Activated naive CD4-positive, alpha-beta T cell treated with anti-CD3 and anti-CD28 coated beads, Interleukin-2, amount 10 ng/mL, durations not matched to agents 7 days and 5 days (primary cell): ENCODE data around the gene NLK.
"Not testable (repeated sequence)": the region's sequence is repeated elsewhere in the genome, so short reads cannot be mapped to it uniquely, and the experiment has no call there.

Experiments
- CTCF ChIA-PET: fragments of 350-600 bp; sonication (Branson Sonifier 250); formaldehyde crosslinking; loops from one replicate; lab custom pipeline; 2021; ENCODE audit warnings: antibody characterized with exemption; lab: Charles Lee
- DNase-seq: peaks from one replicate; pipeline ENCODE4 v3.0.0-alpha.2; 2020
- H3K27ac Mint-ChIP-seq: one replicate; pipeline ENCODE4 v1.8.0; 2021; ENCODE audit warnings: mild to moderate bottlenecking, moderate library complexity, mixed read lengths
- H3K27me3 Mint-ChIP-seq: one replicate; pipeline ENCODE4 v1.8.0; 2021; ENCODE audit warnings: mild to moderate bottlenecking, mixed read lengths
- H3K36me3 Mint-ChIP-seq: one replicate; pipeline ENCODE4 v1.8.0; 2021; ENCODE audit warnings: mixed read lengths
- H3K4me1 Mint-ChIP-seq: one replicate; pipeline ENCODE4 v1.8.0; 2021; ENCODE audit warnings: mixed read lengths
- H3K4me3 Mint-ChIP-seq: one replicate; pipeline ENCODE4 v1.8.0; 2021; ENCODE audit warnings: mild to moderate bottlenecking, moderate library complexity, mixed read lengths
- H3K9me3 Mint-ChIP-seq: one replicate; pipeline ENCODE4 v1.8.0; 2021; ENCODE audit warnings: mixed read lengths

Gene NLK

DNA sequence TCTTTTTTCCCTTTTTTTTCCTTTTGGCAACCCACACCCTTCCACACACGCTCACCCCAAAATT is at the start of gene NLK:
NLK (plus strand) TSS at position 21 of the 64 bp plus-strand sequence. CDS start 197 bp downstream, outside the sequence.
- Mint-ChIP-seq H3K36me3 (peaks cover 32% of the 10 kb centered on the region), H3K27me3 (peaks cover 14% of the 10 kb centered on the region), H3K4me3 (peak within 1 kb of the TSS; percentile 82), H3K9me3 (no peaks in the 10 kb centered on the region), H3K27ac (peak within 1 kb of the TSS; percentile 78), H3K4me1 (peaks cover 66% of the 10 kb centered on the region)
- CTCF ChIA-PET: interaction anchor here (0.9 kb wide), 1 partner anchor 209 kb away, joined by 3 read pairs; no protein-coding TSS in a partner anchor
- DNase-seq: no peak

- H3K4me3 Mint-ChIP-seq: no peak overlapping the region
- CTCF ChIA-PET: no interaction called here
- H3K36me3 Mint-ChIP-seq: no peaks in the 10 kb centered on the region
- DNase-seq: no peak
- H3K9me3 Mint-ChIP-seq: no peaks in the 10 kb centered on the region
- H3K4me1 Mint-ChIP-seq: no peaks in the 10 kb centered on the region
- H3K27ac Mint-ChIP-seq: no peak overlapping the region
- H3K27me3 Mint-ChIP-seq: peaks cover 25% of the 10 kb centered on the region
These were observed 49.2 kb upstream of the NLK start for GRCh38 chr17:27993161-27993695.

- DNase-seq: no peak
- CTCF ChIA-PET: no interaction called here
- H3K4me1 Mint-ChIP-seq: no peaks in the 10 kb centered on the region
- H3K4me3 Mint-ChIP-seq: no peak overlapping the region
- H3K36me3 Mint-ChIP-seq: no peaks in the 10 kb centered on the region
- no peaks in the 10 kb centered on the region for H3K9me3 Mint-ChIP-seq
- no peak overlapping the region for H3K27ac Mint-ChIP-seq
- peaks cover 21% of the 10 kb centered on the region for H3K27me3 Mint-ChIP-seq
These were observed 48.7 kb upstream of the NLK start for GRCh38 chr17:27993723-27994310.

GRCh38 chr17:27994586-27994985 is 47.9 kb upstream of the NLK start:
- Mint-ChIP-seq H3K4me1 (no peaks in the 10 kb centered on the region), H3K36me3 (no peaks in the 10 kb centered on the region), H3K4me3 (no peak overlapping the region), H3K27ac (no peak overlapping the region), H3K27me3 (peaks cover 17% of the 10 kb centered on the region), H3K9me3 (no peaks in the 10 kb centered on the region)
- DNase-seq: no peak
- CTCF ChIA-PET: no interaction called here

- Mint-ChIP-seq H3K4me3 (no peak overlapping the region), H3K36me3 (no peaks in the 10 kb centered on the region), H3K9me3 (no peaks in the 10 kb centered on the region), H3K27me3 (peaks cover 20% of the 10 kb centered on the region), H3K27ac (no peak overlapping the region), H3K4me1 (no peaks in the 10 kb centered on the region)
- CTCF ChIA-PET: no interaction called here
- DNase-seq: no peak
These were observed 46.9 kb upstream of the NLK start for GRCh38 chr17:27995554-27995953.

DNA sequence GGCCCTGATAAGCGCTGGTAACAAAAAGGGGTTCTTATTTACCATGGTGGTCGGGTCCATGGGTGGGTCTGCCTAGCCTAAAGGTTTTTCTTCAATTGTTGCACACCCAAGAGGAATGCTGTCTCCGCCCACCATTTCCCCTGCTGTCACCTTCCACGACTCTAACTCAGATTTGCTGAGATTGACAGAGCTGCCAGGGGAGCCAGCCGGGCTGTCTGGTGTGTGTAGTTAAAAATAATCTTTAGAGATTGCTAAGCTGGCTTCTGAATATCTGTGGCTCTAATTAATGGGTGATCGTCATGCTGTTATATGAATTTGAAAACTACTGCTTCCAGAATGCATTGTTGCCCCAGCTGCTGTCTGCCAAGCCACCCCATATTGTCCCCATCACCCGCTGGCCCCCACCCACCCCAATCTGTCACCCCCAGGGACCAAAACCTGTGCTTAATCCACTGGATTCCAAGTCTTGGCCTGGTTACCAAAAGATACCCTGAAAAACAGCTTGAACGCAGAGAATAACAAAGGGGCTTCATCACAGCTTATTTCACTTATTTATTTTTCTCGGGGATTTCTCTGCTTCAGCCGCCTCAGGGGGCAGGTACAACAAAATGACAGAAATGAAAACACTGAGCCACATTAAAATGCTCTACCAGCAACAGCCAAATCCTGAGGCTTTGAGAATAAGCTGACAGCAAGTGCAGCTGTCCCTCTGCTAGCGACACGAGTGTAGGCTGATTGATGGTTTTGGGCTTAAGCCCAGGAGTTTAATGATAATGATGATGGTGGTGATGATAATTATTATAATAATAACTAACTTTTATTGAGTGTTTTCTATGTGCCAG is 46.1 kb upstream of the NLK start:
- DNase-seq: no peak
- Mint-ChIP-seq H3K36me3 (no peaks in the 10 kb centered on the region), H3K27me3 (peaks cover 23% of the 10 kb centered on the region), H3K27ac (no peak overlapping the region), H3K4me1 (no peaks in the 10 kb centered on the region), H3K4me3 (no peak overlapping the region), H3K9me3 (no peaks in the 10 kb centered on the region)
- CTCF ChIA-PET: interaction anchor here (0.6 kb wide), 1 partner anchor 366 kb away, joined by 3 read pairs; no protein-coding TSS in a partner anchor

GRCh38 chr17:27997044-27997401 is 45.5 kb upstream of the NLK start:
- H3K4me1 Mint-ChIP-seq: no peaks in the 10 kb centered on the region
- CTCF ChIA-PET: no interaction called here
- H3K36me3 Mint-ChIP-seq: no peaks in the 10 kb centered on the region
- H3K9me3 Mint-ChIP-seq: no peaks in the 10 kb centered on the region
- no peak for DNase-seq
- H3K4me3 Mint-ChIP-seq: no peak overlapping the region
- no peak overlapping the region for H3K27ac Mint-ChIP-seq
- peaks cover 23% of the 10 kb centered on the region for H3K27me3 Mint-ChIP-seq

DNA sequence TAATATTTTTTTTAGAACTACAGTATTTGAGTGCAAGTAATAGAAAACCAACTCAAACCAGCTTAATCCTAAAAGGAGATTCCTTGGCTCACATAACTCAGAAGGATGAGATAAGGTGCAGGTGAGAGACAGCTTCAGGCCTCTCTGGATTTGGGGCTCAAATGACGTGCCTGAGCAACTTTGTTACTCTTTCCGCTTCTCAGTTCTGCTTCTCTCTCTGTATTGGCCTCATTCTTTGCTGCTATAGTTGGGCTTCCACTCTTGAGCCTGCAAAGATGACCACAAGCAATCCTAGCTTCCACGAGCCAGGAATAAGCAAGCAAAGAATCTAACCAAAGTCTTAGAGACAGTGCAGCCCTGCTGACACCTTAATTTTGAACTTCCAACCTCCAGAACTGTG is 45.0 kb upstream of the NLK start:
- no peak overlapping the region for H3K4me3 Mint-ChIP-seq
- no peaks in the 10 kb centered on the region for H3K9me3 Mint-ChIP-seq
- H3K27ac Mint-ChIP-seq: no peak overlapping the region
- H3K4me1 Mint-ChIP-seq: no peaks in the 10 kb centered on the region
- H3K27me3 Mint-ChIP-seq: peaks cover 23% of the 10 kb centered on the region
- DNase-seq: no peak
- CTCF ChIA-PET: no interaction called here
- H3K36me3 Mint-ChIP-seq: no peaks in the 10 kb centered on the region

DNA sequence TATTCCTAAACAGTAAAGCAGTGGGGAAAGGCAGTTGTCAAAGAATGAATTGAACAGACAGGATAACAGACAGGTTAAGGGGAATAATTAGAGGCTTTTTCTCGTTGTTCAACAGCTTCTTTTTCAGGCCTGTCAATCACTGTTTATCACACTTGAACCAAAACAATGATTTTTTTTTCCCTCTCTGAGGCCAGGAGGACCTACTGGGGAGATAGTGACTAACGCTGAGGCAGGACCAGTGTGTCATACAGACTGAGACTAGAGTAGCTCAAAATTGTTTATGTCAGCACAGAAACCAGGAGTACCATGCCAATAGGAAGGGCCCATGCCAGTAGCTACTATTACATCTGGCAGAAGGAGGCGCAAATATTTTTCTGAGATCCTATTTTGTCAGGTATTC is 41.3 kb upstream of the NLK start:
- no peaks in the 10 kb centered on the region for H3K36me3 Mint-ChIP-seq
- no peak overlapping the region for H3K4me3 Mint-ChIP-seq
- H3K27me3 Mint-ChIP-seq: peaks cover 14% of the 10 kb centered on the region
- CTCF ChIA-PET: no interaction called here
- H3K9me3 Mint-ChIP-seq: no peaks in the 10 kb centered on the region
- H3K4me1 Mint-ChIP-seq: peaks cover 3% of the 10 kb centered on the region
- no peak overlapping the region for H3K27ac Mint-ChIP-seq
- no peak for DNase-seq

DNA sequence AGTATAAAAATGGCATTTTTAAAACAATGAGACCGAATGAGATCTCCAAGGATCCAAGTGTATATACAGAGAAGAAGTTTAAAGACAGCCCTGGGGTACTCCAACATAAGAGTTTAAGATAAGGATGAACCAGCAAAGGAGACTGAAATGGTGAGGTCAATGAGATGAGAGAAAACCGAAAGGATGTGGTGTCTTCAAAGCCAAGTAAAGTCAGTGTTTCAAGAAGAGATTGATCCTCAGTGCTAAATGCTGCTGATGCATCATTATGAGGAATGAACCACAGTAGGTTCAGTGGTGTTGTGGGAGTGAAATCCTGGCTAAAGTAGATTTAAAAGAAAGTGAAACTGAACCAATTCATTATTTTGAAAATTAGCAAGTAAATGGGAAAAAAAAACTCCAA is 38.1 kb upstream of the NLK start:
- H3K36me3 Mint-ChIP-seq: no peaks in the 10 kb centered on the region
- H3K27me3 Mint-ChIP-seq: peaks cover 6% of the 10 kb centered on the region
- no peak overlapping the region for H3K4me3 Mint-ChIP-seq
- DNase-seq: no peak
- CTCF ChIA-PET: no interaction called here
- H3K9me3 Mint-ChIP-seq: no peaks in the 10 kb centered on the region
- H3K27ac Mint-ChIP-seq: no peak overlapping the region
- peaks cover 3% of the 10 kb centered on the region for H3K4me1 Mint-ChIP-seq

DNA sequence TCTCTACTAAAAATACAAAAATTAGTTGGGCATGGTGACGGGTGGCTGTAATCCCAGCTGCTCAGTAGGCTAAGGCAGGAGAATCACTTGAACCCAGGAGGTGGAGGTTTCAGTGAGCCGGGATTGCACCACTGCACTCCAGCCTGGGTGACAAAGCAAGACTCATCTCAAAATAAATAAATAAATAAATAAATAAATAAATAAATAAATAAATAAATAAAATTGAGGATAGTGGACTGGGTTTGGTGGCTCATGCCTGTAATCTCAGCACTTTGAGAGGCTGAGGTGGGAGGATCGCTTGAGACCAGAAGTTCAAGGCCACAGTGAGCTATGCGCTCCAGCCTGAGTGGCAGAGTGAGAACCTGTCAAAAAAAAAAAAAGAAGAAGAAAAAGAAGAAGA is 34.6 kb upstream of the NLK start:
- not testable (repeated sequence) for H3K4me3 Mint-ChIP-seq, H3K27ac Mint-ChIP-seq, H3K4me1 Mint-ChIP-seq, DNase-seq, H3K9me3 Mint-ChIP-seq, H3K36me3 Mint-ChIP-seq
- H3K27me3 Mint-ChIP-seq: peaks cover 23% of the 10 kb centered on the region
- CTCF ChIA-PET: interaction anchor here (0.6 kb wide), 1 partner anchor 51 kb away, joined by 3 read pairs; no protein-coding TSS in a partner anchor

GRCh38 chr17:28008513-28008912 is 34.0 kb upstream of the NLK start:
- H3K4me1 Mint-ChIP-seq: peaks cover 3% of the 10 kb centered on the region
- no peak overlapping the region for H3K4me3 Mint-ChIP-seq
- DNase-seq: peak; percentile 45
- H3K36me3 Mint-ChIP-seq: no peaks in the 10 kb centered on the region
- H3K9me3 Mint-ChIP-seq: no peaks in the 10 kb centered on the region
- peaks cover 23% of the 10 kb centered on the region for H3K27me3 Mint-ChIP-seq
- CTCF ChIA-PET: interaction anchor here (0.6 kb wide), 1 partner anchor 51 kb away, joined by 3 read pairs; no protein-coding TSS in a partner anchor
- no peak overlapping the region for H3K27ac Mint-ChIP-seq

DNA sequence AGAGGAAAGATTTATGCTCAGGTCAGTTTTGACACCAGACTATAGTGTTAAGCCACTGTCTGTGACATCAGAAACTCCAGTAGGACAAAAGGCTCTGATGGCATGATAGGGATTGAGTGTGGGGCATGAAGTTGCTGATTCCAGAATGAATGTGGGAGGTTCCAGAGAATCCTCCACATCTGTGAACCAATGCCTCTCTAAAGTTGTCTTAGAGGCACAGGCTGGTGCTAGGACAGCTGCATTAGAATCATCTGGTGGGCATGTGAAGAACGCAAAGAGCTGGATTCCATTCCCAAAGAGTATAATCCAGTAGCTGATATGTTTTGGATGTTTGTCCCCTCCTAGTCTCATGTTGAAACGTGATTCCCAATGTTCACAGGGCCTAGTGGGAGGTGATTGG is 32.1 kb upstream of the NLK start:
- H3K27me3 Mint-ChIP-seq: peaks cover 28% of the 10 kb centered on the region
- CTCF ChIA-PET: no interaction called here
- H3K27ac Mint-ChIP-seq: no peak overlapping the region
- H3K4me3 Mint-ChIP-seq: no peak overlapping the region
- no peaks in the 10 kb centered on the region for H3K9me3 Mint-ChIP-seq
- no peaks in the 10 kb centered on the region for H3K4me1 Mint-ChIP-seq
- no peak for DNase-seq
- H3K36me3 Mint-ChIP-seq: no peaks in the 10 kb centered on the region

- no peak overlapping the region for H3K27ac Mint-ChIP-seq
- H3K36me3 Mint-ChIP-seq: no peaks in the 10 kb centered on the region
- H3K4me1 Mint-ChIP-seq: no peaks in the 10 kb centered on the region
- no peaks in the 10 kb centered on the region for H3K9me3 Mint-ChIP-seq
- CTCF ChIA-PET: no interaction called here
- H3K27me3 Mint-ChIP-seq: peaks cover 14% of the 10 kb centered on the region
- no peak overlapping the region for H3K4me3 Mint-ChIP-seq
- DNase-seq: no peak
These were observed 23.9 kb upstream of the NLK start for GRCh38 chr17:28018439-28019070.

- DNase-seq: no peak
- Mint-ChIP-seq H3K4me1 (no peaks in the 10 kb centered on the region), H3K9me3 (no peaks in the 10 kb centered on the region), H3K4me3 (no peak overlapping the region), H3K36me3 (no peaks in the 10 kb centered on the region), H3K27ac (no peak overlapping the region), H3K27me3 (peaks cover 9% of the 10 kb centered on the region)
- CTCF ChIA-PET: no interaction called here
These were observed 22.0 kb upstream of the NLK start for GRCh38 chr17:28020515-28020914.
